ENCODE results near the gene CAMKMT.

DNA sequence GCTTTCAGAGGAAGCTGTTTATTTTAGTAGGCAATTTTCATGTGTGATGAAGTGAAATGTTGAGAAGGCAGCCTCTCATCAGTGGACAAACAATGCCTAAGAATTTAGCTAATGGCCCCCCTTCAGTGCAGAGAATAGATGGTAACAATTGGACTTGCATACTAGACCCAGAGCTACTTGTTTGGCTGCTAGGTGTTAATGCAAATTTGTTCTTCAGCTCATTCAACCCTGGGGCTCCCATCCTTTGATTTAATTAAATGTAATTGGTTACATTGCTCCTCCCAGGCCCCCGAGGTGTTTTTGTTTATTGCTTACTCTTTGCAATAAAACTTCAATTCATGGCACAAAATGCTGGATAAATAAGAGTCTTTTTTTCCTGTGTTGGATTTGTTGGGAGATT, 68.6 kb downstream of the CAMKMT start:
- TF ChIP-seq, protein P1, sequence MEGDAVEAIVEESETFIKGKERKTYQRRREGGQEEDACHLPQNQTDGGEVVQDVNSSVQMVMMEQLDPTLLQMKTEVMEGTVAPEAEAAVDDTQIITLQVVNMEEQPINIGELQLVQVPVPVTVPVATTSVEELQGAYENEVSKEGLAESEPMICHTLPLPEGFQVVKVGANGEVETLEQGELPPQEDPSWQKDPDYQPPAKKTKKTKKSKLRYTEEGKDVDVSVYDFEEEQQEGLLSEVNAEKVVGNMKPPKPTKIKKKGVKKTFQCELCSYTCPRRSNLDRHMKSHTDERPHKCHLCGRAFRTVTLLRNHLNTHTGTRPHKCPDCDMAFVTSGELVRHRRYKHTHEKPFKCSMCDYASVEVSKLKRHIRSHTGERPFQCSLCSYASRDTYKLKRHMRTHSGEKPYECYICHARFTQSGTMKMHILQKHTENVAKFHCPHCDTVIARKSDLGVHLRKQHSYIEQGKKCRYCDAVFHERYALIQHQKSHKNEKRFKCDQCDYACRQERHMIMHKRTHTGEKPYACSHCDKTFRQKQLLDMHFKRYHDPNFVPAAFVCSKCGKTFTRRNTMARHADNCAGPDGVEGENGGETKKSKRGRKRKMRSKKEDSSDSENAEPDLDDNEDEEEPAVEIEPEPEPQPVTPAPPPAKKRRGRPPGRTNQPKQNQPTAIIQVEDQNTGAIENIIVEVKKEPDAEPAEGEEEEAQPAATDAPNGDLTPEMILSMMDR (IDR thresholded peaks at IDR 0.05; ENCODE audit: insufficient read depth, low read length, poor library complexity, severe bottlenecking), result no peak
- TF ChIP-seq EZH2phosphoT487 (conservative IDR thresholded peaks at IDR 0.05; ENCODE audit: low read length), result no peak
